Uterus (tissue), 2 donors: ENCODE data around the gene TICRR.

Experiments used
- POLR2A ChIP-seq, 2 donors: fragments of 450-650 bp; IDR thresholded peaks; one replicate each; pipeline ENCODE4 v1.6.1; 2016; ENCODE audit warnings: antibody characterized with exemption in 2 of 2, mild to moderate bottlenecking in 1 of 2, moderate library complexity in 1 of 2
- TF ChIP-seq, protein P1 (sequence below), 4 experiments: fragments of 200-600 bp in 2 of 4; fragments of 450-650 bp in 2 of 4; sonication (generic) in 2 of 4; IDR thresholded peaks; one replicate each; pipeline ENCODE4 v1.5.1; 2016 to 2019; ENCODE audit warnings: antibody characterized with exemption in 4 of 4, mild to moderate bottlenecking in 2 of 4, moderate library complexity in 1 of 4

DNA sequence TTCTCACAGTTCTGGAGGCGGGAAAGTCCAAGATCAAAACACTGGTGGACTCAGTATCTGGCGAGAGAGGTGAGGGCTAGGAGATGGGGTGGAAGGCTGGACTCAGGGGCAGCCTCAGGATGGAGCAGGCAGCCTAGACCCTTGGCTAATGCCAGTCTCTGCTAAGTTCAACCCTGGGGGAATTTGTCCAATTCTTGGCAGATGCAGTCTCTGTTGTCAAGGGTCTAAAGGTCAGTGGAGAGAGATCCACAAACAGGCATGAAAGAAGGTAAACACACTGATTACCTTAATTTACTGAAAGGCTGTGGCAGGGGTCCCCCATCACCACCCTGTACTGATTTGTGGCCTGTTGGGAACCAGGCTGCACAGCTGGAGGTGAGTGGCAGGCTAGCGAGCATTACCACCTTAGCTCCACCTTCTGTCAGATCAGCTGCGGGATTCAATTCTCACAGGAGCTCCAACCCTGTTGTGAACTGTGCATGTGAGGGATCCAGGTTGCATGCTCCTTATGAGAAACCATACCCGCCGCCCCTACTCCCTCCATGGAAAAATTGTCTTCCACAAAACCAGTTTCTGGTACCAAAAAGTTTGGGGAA is 46.4 kb upstream of the TICRR start:
- TF ChIP-seq, protein P1, sequence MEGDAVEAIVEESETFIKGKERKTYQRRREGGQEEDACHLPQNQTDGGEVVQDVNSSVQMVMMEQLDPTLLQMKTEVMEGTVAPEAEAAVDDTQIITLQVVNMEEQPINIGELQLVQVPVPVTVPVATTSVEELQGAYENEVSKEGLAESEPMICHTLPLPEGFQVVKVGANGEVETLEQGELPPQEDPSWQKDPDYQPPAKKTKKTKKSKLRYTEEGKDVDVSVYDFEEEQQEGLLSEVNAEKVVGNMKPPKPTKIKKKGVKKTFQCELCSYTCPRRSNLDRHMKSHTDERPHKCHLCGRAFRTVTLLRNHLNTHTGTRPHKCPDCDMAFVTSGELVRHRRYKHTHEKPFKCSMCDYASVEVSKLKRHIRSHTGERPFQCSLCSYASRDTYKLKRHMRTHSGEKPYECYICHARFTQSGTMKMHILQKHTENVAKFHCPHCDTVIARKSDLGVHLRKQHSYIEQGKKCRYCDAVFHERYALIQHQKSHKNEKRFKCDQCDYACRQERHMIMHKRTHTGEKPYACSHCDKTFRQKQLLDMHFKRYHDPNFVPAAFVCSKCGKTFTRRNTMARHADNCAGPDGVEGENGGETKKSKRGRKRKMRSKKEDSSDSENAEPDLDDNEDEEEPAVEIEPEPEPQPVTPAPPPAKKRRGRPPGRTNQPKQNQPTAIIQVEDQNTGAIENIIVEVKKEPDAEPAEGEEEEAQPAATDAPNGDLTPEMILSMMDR (IDR thresholded peaks at IDR 0.05) = no peak
- no peak for TF ChIP-seq POLR2A (IDR thresholded peaks at IDR 0.05)
